Fibroblast of peridontal ligament (primary cell): Measurements from ENCODE around the gene PTCRA.
"Not testable (repeated sequence)": the region's sequence is repeated elsewhere in the genome, so short reads cannot be mapped to it uniquely, and the experiment has no call there.

Source experiments
- DNase-seq: peaks from one replicate; pipeline ENCODE4 v3.0.0-alpha.2; 2010; ENCODE audit errors: extremely low read depth

PTCRA gene

DNA sequence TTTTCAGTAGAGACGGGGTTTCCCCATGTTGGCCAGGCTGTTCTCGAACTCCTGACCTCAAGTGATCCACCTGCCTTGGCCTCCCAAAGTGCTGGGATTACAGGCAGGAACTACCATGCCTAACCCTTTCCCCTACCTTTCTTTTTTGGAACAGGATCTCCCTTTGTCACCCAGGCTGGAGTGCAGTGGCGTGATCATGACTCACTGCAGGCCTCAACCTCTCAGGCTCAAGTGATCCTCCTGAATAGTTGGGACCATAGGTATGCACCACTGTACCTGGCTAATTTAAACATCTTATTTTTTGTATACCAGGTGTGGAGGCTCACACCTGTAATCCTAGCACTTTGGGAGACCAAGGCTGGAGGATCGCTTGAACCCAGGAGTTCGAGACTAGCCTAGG is 25.5 kb downstream of the PTCRA start:
- DNase-seq = not testable (repeated sequence)

DNA sequence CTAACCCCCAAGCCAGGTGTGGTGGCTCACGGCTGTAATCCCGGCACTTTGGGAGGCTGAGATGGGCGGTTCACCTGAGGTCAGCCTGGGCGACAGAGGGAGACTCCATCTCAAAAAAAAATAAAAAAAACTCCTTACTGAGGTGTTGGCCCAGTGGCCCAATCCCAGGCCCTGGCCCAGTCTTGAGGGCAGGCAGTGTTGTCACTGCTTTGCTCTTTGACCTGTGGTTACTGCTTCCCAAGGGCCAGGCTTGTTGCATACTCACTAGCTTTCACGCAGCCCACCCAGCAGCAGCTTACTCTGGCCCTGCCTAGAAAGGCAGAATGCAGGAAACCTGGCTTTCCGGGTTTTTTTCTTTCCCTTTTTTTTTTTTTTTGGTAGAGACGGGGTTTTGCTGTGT is 26.6 kb downstream of the PTCRA start:
- DNase-seq = no peak

DNA sequence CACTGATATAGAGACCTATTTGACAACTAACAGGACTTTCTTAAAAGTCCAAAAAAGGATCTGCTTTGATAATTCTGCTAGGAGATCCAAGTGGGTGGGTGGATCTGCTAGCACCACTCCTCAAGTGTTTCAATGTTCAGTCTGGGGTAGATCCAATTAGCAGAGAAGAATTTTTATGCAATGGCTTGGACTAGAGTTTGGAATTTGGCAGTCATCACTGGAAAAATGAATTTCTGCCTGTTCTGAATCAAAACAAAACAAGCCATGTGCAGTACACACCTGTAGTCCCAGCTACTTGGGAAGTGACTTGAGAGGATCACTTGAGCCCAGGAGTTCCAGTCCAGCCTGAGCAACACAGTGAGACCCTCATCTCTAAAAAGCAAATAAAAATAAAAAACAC is 32.1 kb downstream of the PTCRA start:
- DNase-seq = no peak

DNA sequence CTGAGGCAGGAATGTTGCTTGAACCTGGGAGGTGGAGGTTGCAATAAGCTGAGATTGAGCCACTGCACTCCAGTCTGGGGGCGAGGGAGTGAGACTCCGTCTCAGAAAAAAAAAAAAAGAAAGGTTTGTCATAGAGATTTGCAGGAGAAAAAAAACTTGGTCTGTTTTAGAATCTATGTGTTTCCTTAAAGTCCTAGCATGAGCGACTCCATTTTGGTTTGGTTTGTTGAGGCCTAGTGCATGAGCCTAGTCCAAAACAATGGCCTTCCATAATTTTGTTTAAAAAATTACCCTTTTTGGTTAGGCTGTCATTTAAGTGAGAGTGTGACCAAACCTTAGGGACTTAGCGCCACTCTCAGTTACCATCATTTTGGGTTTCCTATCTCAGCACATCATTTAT is 36.5 kb downstream of the PTCRA start:
- no peak for DNase-seq

DNA sequence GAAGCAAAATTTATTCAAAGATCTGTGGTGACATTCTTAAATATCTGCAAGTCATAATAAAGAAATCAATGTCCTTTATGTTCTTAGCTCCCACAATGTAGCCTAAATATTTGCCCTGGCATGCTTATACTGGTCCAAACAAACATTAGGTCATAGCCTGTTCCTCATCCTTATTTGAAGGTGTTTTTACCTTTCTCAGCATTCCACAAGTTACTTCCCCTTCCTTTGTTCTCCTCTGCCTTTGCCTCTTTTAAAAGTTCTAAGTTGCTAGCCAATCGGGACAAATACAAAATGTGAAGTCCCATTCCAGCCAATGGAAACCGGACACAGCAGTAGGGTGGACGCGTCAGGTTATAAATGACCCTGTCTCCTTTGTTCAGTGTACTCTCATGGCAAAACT is 38.6 kb downstream of the PTCRA start:
- not testable (repeated sequence) for DNase-seq

DNA sequence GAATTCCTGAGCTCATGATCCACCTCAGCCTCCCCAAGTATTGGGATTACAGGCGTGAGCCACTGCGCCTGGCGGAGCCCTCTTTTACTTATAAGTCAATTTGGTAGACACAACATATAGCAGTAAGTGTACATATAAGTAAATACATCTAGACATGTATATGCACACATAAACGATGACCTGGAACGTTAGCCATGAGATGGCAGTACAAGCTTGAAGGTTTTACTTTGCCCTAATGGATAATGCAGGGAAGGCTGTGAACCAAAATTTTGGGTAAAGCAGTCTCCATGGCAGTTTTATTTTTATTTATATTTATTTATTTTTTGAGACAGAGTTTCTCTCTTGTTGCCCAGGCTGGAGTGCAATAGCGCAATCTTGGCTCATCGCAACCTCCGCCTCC is 42.3 kb downstream of the PTCRA start:
- DNase-seq = no peak

DNA sequence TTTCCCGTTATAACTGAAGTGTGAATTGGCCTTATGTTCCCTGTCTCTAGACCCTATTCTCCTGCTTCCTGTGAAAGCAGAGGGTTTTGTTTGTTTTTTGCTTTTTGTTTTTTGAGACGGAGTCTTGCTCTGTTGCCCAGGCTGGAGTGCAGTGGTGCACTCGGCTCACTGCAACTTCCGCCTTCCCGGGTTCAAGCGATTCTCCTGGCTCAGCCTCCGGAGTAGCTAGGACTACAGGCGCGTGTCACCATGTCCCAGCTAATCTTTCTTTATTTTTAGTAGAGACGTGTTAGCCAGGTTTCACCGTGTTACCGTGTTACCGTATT is 44.0 kb downstream of the PTCRA start:
- DNase-seq = no peak

DNA sequence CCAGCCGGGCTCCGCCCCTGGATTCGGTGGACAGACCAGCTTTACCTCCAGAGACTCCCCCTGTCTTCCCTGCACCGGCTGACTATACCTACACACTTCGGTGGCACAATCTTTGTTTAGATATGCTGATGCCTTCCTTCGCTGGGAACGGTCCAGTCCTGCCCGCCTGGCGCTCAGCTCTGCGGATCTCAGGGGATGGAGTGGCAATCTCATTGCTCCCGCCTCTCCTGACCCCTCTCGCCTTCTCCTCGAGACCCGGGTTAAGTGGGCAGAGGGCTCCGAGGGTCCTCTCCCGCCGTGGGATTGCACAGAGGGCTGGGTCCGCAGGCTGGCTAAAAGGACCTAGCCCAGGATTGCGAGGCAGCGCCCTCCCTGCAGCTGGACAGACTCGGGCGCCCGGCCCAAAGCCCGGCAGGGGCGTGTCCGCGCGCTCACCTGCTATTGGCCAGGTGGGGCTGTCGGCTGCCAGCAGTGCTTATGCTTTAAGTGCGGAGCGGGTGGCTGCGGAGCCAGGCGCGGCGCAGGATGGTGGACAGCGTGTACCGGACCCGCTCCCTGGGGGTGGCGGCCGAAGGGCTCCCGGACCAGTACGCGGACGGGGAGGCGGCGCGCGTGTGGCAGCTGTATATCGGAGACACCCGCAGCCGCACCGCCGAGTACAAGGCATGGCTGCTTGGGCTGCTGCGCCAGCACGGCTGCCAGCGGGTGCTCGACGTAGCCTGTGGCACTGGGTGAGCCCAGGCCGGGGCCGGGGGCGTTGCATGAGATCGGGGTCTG is 44.6 kb downstream of the PTCRA start, which contains the start of gene GNMT:
GNMT (plus strand) TSS at position 512 of the 777 bp plus-strand sequence; CDS start at position 526, 14 bp downstream.
- no peak for DNase-seq

DNA sequence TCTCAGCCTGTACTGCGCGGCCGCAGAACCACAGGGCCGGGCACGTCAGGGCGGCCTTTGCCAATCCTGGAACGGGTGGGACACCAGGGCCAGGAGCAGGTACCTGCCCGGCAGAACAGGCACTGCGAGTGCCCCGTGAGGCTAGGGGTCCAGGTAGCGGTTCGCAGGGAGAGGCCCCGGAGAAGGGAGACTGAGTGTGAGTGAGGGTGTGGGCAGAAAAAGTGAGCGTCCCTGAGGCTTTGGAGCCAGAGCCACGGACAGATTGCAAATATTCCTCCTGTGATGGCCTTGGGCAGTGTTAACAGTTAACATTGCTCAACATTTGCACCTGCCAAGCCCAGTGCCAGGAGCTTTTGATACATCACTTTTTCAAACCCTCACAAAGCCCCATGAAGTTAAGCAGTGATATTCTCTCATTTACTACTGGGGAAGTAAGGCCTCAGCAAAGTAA is 45.2 kb downstream of the PTCRA start:
- DNase-seq = no peak

DNA sequence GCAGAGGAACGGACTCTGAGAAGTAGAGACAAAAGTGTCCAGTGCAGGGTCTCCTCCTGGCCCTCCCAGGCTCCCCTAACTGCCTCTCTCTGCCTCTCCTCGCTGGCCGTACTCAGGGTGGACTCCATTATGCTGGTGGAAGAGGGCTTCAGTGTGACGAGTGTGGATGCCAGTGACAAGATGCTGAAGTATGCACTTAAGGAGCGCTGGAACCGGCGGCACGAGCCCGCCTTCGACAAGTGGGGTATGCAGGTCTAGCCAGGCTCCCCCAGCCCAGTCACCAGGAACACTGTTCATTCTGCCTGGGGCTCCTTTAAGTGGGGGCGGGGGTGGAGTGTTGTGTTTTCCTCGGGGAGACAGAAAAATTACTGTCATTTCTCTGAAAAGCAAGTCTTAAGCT is 46.2 kb downstream of the PTCRA start:
- DNase-seq = no peak

DNA sequence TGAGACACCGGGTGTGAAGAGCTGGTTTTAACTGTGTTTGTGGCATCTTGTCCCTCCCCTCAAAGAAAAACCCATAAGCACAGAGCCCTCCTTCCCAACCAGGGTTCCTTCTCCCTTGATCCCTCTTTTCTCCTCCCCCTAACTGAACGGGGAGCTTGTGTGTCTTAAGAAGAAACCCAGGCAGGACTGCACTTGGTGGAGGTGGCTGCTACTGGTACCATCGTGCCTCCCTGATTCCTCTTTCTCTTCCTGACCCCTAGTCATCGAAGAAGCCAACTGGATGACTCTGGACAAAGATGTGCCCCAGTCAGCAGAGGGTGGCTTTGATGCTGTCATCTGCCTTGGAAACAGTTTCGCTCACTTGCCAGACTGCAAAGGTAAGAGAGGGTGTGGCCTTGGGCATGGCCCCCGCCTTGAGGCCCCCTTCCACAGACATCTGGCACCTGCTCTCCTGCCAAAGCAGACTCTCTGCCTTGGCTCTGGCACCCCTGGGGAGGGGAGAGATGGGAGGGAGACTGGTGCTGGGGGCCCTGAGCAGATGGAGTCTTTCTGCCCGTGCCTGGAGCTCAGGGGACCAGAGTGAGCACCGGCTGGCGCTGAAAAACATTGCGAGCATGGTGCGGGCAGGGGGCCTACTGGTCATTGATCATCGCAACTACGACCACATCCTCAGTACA is 46.8 kb downstream of the PTCRA start:
- no peak for DNase-seq

DNA sequence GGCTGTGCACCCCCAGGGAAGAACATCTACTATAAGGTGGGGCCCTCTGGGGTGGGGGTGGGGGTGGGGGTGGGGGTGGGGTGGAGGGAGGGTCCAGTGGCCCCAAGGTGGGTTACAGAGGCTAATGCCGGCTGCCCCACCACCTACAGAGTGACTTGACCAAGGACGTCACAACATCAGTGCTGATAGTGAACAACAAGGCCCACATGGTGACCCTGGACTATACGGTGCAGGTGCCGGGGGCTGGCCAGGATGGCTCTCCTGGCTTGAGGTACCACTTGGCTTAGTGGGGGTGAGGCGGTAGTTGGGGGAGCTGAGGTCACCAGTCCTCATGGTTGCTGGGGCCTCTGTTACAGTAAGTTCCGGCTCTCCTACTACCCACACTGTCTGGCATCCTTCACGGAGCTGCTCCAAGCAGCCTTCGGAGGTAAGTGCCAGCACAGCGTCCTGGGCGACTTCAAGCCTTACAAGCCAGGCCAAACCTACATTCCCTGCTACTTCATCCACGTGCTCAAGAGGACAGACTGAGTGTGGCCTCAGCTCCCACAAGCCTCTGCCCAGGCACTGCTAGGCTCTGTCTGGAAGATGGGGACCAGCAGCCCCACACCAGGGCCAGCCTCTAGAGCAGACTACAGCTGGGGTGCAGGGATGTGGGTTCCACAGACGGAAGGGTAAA is 47.5 kb downstream of the PTCRA start:
- no peak for DNase-seq

DNA sequence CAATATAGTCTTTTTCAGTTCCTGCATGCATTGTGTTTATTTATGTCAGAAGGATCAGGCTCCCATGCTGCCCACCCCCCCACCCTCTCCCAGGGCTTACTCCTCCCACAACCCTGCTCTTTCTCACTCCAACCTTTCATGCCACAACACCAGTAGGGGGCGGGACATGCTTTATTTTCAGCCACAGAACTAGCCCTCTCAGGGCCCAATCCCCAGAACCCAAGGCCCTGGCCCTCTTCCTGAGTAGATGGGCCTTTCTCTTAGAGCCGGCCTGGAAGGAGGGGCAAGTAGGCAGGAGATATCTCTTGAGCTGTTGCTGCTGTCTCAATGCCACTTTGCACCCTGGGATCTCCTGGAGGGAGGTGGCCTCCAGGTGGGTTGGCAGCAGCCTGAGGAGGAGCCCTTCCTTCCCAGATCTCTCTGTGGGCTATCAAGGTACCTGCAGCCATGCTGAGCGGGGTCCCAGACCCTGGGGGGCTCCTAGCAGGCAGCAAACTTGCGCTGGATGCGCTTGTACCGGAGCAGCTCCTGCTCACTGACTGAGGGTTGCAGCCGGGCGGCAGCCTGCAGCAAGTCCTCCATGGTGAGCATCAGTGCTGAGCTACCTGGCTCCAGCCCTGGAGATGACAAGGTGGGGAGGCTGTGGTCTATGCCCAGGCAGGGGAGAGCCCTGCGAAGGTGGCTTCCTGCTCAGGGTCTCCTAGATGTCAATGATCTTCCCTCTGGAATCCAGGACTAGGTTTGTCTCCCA is 48.2 kb downstream of the PTCRA start:
- DNase-seq = peak; percentile 39

DNA sequence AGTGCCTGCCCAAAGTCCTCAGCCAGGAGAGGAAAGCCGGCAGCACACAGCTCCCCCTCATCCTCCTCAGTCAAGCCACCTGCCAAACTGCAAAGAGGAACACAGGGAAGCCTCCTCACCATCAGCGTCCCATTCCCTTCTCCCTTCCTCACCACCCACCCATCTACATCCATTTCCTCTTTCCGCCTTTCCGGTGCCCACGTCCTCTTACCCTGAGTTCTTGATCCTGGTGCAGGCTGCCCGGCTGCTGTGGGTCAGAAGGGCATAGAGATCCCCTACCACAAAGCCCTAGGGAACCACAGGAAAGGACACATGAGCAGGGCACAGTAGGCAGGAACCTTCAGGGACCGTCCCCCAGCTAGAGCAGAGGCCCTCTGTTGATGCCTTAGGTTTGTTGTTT is 50.7 kb downstream of the PTCRA start:
- DNase-seq = no peak

DNA sequence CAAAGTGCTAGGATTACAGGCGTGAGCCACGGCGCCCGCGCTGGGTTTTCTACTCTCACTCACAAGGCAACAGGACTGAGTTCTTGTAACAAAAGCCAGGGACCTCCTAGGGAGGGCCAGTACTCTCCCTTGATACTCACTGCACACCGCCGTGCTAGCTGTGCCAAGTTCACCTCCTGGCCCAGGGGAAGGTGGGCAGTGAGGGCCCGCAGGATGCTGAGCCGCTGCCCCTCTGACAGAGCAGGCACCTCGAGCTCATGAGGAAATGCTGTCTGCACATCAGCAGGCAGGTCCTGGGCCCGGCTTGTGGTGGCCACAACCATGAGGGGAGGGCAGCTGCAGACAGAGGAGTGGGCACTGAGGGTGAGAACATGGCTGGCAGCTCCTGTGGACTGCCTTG is 51.4 kb downstream of the PTCRA start:
- no peak for DNase-seq

DNA sequence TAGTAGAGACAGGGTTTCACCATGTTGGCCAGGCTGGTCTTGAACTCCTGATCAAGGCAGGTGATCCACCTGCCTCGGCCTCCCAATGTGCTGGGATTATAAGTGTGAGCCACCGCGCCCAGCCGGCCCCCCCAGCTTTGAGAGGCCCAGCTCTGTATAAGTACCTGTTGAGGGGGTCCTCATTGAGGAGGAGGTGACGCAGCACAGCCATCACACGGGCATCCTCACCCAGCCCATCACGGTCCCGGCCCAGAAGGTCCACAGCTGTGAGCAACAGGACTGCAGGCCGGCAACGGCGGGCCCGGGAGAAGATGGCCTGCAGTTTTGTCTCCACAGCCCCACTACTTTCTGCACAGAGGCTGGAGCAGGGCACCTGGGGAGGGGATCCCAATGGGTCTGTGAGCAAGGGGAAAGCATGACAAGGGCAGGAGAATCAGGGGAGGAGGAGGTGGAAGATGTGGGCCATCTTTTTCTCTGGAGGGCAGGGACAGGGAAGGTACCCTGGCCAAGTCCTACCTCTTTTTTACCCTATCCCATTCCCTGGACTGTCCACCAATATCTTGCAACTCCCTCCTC is 52.4 kb downstream of the PTCRA start:
- DNase-seq = no peak

DNA sequence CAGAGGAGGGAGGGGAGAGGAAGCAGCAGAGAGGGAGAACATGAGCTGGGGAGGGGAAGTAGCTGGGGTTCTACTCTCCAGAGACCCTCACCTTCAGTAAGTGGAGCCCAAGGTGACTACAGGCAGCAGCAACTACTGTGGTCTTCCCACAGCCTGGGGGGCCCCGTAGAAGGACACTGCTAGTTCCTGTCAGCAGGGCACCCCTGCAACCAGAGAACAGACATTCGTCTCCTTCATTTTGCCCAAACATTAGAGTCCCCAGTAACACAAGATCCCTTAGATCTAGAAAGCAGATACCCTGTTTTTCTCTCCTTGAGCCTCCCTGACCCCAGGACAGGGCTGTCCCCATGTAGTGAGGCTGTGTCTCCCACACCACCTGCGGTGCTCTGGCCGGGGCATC is 52.9 kb downstream of the PTCRA start:
- no peak for DNase-seq

DNA sequence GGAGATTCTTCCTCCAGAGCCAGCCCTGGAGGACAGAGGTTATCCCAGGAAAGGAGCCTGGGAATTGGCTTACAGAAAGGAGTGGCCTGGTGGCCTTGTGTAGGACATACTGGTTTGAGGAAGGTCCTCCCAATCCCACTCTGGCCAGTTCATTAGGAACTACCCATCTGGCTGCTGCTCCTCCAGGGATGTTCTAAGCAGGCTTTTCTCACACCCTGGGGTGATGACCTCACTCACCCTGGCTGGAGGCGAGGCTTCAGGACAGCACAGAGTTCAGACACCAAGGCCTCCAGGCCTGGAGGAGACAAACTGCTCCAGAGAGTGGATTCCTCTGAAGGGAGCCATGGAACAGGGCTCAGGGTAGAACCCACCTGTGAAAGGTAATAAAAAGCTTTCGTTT is 53.6 kb downstream of the PTCRA start:
- no peak for DNase-seq

DNA sequence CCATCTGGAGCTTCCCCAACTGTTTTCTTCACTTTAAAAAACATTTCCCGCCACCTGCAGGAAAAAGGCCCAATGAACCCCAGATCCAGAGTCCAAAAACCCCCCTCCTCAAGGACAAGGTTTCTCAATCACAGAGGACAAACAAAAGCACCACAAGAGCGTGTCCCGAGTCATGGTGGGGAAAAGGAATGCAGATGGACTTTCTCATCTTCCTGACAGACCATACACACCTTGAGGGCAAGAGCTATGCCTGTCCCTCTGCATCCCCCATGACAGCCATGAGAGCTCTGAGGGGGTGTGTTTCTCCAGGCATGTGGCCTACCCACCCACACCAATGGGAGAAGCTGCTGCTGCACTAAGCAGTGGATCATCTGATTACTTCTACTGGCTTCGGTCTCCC is 54.1 kb downstream of the PTCRA start:
- DNase-seq = no peak

DNA sequence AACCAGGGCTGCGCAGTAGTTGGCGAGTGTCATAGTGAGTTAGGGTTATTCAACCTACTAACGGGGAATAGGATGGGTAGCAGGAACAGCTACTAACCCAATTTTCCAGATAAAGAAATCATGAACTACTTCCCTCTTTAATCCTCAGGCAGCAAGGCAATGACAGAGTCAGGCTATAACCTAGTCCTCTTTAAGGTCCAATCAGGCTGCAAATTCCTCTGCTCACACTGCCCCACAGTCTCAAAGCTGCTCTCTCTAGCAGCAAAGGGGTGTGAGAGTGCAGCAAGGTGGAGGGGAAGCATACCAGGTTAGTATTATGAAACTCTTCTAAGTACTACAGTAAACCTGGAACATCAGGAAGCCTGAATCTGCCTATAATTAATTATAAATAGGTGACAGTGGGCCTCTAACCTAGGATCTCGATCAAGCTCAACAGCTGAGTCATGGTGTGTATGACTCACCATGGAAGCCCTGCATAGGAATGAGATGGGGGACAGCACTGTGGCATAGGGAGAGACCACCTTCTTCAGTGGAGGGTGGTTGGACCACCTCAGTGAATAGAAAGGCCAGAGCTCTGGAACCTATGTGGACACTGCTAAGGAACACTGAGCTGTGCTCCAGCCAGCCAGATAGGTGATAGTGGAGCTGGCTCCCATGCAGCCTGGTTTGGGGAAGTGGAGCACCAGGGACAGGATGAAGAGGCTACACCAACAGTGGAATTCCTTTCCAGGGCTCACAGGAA is 55.2 kb downstream of the PTCRA start:
- DNase-seq = no peak

DNA sequence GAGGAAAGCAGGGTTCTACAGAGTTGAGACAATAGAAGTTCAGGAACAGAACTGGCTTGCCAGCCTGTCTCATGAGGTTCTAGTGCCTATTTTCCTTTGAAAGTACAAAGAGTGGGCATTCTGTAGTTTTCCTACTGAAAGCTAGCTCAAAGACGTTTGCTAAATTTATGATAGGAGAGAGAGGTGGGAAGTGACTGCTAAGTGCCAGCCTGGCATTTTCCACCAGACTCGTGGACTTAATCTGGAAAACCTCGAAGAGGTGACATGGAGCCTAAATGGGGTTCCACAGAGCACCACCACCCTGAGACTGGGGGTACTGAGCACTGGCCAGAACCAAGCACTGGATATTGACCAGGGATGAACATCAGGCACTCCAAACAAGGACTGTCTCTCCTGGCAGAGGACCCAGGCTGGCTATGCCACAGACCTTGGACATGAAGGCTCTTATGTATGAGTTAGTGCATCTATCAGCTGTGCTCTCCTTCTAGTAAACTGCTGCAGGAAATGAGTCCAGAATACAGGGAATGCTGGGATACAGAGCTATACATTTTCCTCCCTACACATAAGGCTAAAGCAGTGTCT is 56.0 kb downstream of the PTCRA start:
- no peak for DNase-seq
